Right renal pelvis (tissue), 4 donors: ENCODE data around the gene TRIM71. TPM values are rescaled to one million over a fixed set of nuclear protein-coding genes. Genes with fewer than 3 reads are reported as not detected.
A peak's percentile ranks its signal among the peaks of the same experiment; 100 is the strongest.
"Not testable (repeated sequence)": the region's sequence is repeated elsewhere in the genome, so short reads cannot be mapped to it uniquely, and the experiment has no call there.

Source experiments
- DNase-seq, 4 donors: peaks; one replicate each; pipeline ENCODE4 v3.0.0-alpha.2; 2013; ENCODE audit warnings: low read depth in 4 of 4, low spot score in 3 of 4, missing footprints in 1 of 4
- polyA plus RNA-seq, 4 donors: library from polyadenylated mRNA; unstranded; fragments of 120-200 nt; gene quantifications; one replicate each; pipeline ENCODE4 v1.2.1, GENCODE V29; 2013; ENCODE audit not compliant: insufficient read length in 4 of 4

TRIM71 gene
- polyA plus RNA-seq = 1 to 10 TPM; 6.7 to 8.3 (median 7.2) TPM

DNA sequence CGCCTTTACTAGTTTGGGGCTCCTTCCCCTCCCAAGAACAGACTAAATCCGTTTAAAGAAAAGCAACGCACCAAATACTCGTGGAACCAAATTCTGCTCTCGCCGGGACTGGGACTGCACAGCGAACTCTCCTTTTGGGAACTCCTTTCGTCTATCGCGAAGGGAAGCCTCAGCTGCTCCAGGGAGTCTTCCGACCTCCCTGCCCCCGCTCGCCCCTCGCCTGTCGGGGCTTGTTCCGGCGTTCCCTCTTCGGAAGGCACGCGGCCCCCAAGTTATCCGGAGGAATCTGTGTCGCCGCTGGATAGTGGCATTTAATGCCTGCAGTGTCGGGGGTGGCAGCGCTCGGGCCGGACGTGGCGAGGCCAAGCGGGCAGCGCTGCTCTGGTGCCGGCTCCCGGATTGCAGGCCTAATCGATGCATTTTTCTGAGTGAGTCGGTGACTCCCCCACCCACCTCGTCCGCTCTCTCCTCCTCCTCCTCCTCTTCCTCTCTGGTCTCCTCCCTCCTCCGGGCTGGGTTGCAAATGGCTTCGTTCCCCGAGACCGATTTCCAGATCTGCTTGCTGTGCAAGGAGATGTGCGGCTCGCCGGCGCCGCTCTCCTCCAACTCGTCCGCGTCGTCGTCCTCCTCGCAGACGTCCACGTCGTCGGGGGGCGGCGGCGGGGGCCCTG, at the start of gene TRIM71:
TSS of gene TRIM71 (plus strand) at position 440 of the 671 bp plus-strand sequence. CDS start at position 524, 84 bp downstream.
- no peak for DNase-seq

DNA sequence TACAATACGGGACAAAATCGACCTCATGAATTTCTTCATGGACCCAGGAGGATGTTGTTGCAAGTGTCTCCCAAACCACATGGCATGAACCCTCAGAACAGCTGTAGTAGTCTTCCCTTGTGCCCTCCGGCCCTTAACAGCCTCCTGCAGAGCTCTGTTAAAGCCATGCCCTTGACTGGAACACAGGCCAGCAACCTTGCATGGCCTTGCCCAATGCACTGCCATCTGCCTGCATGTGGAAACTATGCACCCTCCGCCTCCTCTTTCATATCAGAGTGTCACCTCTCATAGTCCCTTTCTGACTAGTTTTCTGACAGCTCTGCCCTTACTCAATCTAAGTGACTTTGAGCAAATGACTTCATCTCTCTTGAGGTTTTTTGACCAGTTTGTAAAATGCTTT, 39.4 kb upstream of the TRIM71 start:
- no peak for DNase-seq

DNA sequence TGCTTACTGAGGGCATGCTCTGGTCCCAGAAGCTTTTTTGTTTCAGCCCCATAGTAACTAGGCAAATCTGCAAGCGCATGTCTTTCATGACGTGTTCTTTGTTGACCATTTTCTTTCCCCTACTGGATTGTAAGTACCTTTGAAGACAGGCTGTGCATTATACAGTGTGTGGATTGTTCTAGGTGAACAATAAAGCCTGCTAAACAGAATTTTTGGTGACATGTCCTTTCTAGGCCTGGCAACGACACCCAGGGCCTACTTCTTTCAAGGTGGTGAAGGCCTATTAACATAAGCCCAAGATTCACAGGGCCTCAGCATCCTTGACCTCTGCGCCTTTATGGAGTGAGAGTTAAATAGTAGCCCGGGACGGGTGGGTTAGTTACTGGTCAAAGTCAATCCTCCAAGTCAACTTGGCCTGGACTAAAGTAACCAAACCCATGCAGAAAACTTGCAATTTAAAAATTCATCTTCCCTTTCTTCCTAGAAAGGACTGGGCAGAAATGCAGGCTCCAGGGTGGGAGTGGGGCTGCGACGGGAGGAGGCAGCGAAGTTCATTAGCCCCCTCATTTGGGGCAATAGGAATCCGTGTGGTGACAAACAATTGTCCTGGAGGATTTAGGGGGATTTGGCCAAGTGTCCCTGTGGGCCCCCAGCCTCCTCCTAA, 37.6 kb upstream of the TRIM71 start:
- DNase-seq = no peak

DNA sequence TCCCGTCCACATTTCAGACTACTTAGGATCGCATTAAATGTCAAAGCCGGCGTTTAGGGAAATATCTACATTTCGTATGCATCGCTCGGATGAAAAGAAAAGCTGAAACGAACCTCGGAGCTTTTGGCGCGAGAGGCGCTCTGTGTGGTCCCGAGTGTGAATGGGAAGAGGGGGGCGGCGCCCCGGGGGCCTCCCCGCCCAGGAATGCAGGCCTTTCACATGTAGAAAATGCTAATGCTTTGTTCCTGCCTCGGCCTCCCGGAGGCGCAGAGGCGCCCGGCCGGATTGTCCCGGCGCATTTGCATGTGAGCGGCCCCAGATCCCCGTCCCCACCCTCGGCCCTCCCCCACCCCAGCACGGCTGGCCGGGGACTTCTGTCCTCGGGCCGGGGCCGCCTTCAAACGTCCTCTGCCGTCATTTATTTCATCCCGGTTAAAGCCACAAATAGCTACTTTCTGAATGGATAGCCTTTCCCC, 37.0 kb upstream of the TRIM71 start:
- peak; percentile 41 to 55 (median 46) for DNase-seq

DNA sequence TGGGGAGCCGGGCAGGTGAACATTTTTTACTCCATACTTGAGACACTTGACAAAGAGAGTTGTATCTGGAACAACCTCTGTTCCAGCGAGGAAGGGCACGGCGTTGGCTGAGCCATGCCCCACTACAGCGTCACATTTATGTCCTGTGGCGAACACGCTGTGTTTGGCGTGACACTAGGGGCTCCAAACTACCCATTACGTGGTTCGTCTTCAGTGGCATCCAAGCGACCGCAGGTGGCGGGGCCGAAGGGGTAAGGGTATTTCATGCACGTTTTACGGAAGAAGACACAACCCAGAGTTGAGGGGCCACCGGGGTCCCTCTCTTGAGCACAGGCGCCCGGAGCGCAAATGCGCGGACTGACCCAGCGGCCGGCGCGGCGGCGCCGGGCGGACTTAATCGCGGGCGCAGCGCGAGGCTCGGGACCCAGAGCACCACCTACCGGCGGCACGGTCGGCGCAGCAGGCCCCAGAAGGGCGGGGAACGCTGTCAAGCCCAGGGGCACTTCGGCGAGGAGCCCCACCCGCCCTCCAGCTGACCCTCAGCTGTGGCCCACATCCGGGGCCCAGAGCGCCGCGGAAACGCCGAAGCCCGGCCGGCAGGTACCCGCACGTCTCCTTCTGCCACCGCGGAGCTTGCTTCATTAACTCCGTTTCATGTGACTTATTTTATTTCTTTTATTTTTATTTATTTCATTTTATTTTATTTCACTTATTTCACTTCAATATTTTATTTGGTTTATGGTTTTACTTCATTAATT, 36.4 kb upstream of the TRIM71 start:
- DNase-seq = peak; percentile 38 to 74 (median 60)

DNA sequence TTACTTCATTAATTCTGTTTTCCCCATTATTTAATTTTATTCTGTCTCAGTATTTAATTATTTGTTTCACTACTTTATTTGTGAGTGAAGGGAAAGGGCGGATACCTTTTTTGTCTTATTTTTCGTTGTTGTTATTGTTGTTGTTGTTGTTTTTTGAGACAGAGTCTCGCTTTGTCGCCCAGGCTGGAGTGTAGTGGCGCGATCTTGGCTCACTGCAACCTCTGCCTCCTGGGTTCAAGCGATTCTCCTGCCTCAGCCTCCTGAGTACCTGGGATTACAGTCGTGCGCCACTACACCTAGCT, 35.9 kb upstream of the TRIM71 start:
- not testable (repeated sequence) for DNase-seq

DNA sequence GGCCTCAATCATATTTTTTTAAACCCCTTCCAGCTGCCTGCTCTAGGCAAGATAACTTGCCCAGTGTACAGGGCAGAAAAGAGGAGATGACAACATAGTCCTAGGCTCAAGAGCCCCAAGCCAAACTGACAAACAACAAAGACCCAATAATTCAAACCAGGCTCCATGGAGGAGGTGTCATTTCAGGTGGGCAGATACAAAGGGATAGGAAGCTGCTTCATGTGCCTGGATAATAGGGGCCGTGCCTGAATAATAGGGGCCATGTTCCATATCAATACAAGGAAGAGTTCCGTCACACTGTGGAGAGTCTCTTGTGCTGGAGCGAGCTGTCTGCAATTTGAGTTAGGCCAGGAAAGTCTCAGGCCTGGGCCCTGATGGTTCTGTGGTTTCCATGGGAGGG, 35.4 kb upstream of the TRIM71 start:
- no peak for DNase-seq

DNA sequence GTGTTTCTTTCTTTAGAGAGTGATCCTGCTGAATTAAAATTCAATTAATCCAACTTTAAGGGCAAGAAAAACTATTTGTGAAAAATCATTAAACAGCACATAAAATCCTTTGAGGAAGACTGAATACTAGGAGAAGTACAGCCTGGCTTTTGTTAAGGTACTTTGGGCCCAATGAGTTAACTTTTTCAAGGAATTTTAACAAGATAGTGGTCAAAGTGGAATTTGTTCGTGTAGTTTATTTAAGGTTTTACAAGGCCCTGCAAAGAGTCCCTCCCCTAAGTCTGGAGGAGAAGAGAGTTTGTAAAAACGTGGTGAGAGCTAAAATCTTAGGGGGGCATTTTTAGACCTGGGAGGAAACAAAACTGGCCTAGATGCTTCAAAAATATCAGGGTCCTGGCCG, 26.0 kb upstream of the TRIM71 start:
- DNase-seq = no peak

DNA sequence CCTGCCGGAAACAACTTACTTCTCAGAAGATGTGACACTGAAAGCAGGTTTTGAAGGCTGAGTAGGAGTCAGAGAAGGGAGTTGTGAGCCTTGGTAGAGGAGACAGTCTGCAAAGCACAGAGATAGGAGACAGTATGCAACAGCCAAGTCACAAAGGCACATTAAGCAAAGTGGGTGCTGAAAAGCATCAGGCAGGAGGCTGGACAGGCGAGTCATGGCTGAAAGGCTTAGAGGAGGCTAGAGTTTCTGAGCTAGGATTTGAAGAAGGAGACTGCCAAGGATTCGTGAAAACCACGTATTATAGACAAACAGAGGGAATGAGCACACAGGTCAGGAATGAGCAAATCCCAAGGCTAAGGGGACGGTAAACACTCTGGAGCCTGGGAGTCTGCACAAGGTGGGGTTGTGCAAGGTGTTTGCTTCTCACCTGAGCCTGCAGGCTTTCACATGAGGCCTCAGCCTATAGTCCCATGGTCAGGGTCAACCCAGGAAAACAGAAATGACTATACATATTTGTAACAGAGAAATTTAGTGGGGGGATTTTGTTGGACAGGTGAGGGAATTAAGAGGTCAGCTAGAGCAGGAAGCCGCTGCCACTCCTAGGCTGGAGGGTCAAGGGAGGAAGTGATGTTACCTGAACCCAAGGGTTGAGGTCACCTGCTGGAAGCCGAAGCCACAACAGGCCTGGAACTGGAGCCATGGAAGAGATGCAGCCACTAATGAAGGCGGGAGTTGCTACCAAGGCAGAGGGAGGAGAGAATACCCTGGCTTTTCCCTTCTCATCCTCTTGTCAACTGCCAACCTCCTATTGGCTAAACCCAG, 23.1 kb upstream of the TRIM71 start:
- no peak for DNase-seq

DNA sequence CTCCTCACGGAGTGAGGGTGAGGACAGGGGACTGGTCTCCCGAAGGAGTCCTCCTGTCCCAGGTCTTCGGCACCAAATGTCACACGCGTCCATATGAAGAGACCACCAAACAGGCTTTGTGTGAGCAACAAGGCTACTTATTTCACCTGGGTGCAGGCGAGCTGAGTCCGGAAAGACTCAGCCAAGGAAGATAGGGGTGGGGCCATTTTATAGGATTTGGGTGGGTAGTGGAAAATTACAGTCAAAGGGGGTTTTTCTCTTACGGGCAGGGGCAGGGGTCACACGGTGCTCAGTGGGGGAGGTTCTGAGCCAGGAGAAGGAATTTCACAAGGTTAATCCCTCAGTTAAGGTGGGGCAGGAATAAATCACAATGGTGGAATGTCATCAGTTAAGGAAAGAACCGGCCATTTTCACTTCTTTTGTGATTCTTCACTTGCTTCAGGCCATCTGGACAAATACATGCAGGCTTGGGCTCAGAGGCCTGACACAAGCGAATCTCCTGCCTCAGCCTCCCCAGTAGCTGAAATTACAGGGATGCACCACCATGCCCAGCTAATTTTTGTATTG, 21.3 kb upstream of the TRIM71 start:
- DNase-seq = not testable (repeated sequence)

DNA sequence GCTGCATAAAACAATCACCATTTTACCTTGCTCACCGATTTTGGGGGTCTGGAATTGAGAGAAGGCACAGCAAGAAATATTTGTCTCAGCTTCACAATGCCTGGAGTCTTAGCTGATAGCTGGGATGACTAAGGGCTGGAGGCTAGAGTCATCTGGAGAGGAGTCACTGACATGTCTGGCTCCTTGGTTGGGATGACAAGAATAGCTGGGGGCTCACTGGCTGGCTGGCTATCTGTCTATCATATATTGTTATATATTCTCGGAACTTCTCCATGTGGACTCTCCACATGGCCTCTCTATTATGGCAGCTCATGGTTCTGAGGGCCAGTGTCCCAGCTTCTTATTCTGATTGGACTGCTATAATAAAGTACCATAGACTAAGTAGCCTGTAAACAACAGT, 20.0 kb upstream of the TRIM71 start:
- no peak for DNase-seq

DNA sequence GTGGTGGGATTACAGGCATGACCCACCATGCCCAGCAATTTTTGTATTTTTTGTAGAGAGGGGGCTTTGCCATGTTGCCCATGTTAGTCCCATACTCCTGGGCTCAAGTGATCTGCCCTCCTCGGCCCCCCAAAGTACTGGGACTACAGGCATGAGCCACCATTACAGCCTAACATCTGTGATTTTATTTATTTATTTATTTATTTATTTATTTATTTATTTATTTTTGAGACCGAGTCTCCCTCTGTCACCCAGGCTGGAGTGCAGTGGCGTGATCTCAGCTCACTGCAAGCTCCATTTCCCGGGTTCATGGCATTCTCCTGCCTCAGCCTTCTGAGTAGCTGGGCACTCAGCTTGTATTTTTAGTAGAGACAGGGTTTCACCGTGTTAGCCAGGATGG, 16.4 kb upstream of the TRIM71 start:
- not testable (repeated sequence) for DNase-seq

DNA sequence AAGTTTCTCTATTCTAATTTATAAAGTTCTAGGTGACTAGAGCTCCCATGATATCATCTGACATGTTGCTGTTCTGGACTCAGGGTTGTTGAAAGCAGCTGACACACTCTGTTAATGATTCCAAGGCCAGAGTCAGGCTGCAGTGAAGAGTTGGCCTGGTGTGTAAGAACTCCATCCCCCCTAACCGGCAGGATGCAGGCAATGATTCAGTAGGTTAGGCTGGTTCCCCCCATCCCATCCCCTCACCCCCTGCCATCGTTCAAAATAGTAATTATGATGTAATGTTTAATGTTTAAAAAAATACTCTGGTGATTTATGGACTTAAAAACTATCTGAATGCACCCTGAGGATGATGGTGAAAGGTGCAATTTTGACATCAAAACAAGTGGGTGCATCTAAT, 4.6 kb upstream of the TRIM71 start:
- DNase-seq = no peak

DNA sequence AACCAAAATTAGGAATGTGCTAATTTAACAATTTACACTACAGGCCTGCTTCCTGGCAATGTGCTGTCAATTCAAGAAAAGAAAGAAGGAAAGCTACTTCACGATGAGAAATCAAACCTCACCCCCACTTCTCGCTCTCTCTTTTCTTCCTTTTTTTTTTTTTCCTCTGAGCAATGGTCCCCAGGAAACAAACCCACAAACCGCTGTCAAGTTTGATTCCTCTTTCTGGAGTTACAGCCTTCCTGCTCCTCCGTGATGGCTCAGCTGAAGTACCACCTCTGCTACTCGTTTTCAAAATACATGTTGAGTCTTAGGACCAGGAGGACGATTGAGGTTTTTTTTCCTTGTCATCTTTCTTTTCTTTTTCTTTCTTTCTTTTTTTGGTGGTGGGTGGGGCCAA, 3.4 kb upstream of the TRIM71 start:
- no peak for DNase-seq

DNA sequence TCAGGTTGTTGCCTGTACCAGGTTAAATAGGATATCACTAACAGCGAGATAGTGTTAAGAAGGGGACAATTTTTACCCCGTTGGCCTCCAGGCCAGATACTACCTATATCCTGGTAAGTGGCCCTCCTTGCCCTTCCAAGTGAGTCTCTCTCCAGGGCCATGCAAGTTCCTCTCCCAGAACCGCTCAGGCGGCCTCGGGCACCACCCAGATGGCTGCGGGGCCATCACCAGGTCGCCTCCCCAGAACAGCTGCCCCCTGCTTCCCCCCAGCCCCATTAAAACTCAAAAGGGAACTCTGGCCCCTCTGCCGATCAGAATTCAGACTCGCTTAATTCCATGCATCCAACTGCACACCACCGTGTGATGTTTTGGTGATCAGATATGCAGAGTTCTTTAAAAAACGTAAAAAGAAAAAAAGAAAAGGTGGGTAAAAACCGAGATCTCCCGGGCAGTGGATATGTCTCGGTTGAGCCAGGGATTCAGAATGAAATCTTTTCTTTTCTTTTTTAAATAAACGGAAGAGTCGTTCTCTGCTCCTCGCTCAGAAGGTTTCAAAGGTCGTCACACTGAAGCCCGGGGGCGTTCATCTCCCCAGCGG, 1.9 kb upstream of the TRIM71 start:
- DNase-seq = no peak

DNA sequence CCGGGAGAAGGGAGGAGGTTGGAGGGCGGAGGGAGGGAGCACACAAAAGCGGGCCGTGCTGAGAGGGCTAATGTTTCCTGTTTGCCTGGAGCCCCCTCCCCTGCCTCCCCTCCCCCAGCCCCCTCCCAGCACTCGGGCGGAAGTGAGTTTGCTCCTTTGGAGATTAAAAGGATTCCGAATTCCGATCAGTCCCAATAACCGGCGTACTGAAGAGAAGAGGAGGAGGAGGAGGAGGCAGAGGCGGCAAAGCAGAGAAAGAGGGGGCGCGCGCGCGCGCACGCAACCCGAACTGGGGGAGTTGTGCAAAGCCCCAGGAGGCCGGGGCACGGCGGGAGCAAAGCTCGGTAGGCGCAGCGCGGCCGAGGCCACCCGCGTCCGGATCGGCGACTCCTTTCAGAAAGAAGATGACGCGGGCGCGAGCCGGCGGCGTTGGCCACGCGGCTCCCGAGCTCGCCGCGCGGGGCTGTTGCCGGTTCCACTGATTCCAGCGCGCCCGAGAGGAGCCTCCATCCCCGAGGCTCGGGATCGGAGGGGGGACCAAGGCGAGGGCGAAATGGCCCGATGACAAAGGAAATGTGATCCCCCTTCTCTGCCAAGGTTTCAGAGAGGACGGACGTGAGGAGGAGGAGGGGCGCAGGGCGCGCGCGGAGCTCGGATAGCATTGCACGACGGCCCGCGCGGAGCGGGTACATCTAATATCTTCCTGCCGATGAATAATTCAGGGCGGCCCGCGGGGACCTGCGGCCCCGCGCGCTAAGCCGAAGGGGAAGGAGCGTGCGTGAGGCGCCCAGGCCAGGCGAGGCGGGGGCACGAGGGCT, 1.1 kb upstream of the TRIM71 start:
- no peak for DNase-seq

DNA sequence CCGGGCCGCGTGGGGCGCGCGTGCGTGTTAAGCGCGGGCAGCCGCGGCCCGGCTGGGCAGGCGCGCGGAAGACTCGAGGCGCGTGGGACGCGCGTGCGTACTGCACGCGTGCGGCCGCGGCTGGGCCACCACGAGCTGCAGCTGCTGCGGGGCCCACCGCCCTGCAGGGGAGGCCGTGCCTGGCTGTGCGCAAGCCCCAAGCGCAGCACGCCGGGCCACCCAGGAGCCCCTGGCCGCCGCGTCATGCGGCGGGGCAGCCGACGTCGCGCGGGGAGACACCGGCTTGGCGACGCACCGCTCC, 590 bp upstream of the TRIM71 start:
- no peak for DNase-seq

DNA sequence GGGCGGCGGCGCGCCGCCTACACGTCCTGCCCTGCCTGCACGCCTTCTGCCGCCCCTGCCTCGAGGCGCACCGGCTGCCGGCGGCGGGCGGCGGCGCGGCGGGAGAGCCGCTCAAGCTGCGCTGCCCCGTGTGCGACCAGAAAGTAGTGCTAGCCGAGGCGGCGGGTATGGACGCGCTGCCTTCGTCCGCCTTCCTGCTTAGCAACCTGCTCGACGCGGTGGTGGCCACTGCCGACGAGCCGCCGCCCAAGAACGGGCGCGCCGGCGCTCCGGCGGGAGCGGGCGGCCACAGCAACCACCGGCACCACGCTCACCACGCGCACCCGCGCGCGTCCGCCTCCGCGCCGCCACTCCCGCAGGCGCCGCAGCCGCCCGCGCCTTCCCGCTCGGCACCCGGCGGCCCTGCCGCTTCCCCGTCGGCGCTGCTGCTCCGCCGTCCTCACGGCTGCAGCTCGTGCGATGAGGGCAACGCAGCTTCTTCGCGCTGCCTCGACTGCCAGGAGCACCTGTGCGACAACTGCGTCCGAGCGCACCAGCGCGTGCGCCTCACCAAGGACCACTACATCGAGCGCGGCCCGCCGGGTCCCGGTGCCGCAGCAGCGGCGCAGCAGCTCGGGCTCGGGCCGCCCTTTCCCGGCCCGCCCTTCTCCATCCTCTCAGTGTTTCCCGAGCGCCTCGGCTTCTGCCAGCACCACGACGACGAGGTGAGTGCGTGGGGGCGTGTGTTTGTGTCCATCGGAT, 602 bp downstream of the TRIM71 start:
- DNase-seq = no peak
